B cell (primary cell): ENCODE results near the gene FKBP7.

Source experiments
- EZH2 ChIP-seq: IDR thresholded peaks from 2 replicates; pipeline ENCODE4 v1.6.1; 2012; ENCODE audit warnings: borderline replicate concordance, low read depth, mild to moderate bottlenecking, moderate library complexity, low read length; ENCODE audit not compliant: insufficient read depth, poor library complexity, severe bottlenecking
- TF ChIP-seq, protein P1 (sequence below): fragments of 200-600 bp; IDR thresholded peaks from one replicate; pipeline ENCODE4 v1.8.0; 2022; ENCODE audit warnings: antibody characterized with exemption, mild to moderate bottlenecking

DNA sequence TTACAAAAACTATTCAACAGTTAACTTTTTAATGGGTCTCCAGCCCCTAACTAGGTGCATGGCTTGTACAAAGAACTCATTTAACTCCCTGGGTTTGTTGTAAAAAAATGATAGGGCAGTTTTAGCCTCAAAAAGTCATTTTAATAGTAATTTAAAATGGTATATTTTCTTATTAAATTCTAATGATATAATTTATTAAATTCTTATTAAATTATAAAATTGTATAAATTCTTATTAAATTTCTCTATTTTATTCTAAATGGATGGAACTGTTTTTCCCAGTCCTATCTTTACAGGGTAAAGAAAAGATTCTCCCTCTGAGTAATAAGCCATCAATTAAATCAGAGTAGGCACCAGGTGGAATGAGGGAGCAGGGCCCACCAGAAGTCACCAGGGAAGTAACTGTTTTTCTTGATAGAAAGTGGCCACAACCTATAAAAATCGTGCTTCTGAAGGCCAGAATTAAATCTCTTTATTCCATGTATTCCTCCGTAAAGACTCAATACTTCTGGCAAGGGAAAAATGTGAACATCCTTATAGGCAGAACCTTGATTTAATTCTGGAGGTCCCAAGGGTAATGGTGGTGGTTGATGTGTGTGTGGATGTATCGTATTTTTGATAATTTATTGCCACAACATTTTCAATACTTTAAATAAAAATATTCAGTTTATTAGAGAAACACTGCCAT, 814 bp downstream of the FKBP7 start:
- TF ChIP-seq, protein P1, sequence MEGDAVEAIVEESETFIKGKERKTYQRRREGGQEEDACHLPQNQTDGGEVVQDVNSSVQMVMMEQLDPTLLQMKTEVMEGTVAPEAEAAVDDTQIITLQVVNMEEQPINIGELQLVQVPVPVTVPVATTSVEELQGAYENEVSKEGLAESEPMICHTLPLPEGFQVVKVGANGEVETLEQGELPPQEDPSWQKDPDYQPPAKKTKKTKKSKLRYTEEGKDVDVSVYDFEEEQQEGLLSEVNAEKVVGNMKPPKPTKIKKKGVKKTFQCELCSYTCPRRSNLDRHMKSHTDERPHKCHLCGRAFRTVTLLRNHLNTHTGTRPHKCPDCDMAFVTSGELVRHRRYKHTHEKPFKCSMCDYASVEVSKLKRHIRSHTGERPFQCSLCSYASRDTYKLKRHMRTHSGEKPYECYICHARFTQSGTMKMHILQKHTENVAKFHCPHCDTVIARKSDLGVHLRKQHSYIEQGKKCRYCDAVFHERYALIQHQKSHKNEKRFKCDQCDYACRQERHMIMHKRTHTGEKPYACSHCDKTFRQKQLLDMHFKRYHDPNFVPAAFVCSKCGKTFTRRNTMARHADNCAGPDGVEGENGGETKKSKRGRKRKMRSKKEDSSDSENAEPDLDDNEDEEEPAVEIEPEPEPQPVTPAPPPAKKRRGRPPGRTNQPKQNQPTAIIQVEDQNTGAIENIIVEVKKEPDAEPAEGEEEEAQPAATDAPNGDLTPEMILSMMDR = no peak
- no peak for TF ChIP-seq EZH2
